NCI-H1930 (cell line): ENCODE data around the gene PPP1R3E.
"Not testable (repeated sequence)": the region's sequence is repeated elsewhere in the genome, so short reads cannot be mapped to it uniquely, and the experiment has no call there.

Source experiments
- DNase-seq, 2 experiments: peaks; one replicate each; lab custom pipeline; 2025; lab: John Stamatoyannopoulos, UW

The PPP1R3E gene, protein sequence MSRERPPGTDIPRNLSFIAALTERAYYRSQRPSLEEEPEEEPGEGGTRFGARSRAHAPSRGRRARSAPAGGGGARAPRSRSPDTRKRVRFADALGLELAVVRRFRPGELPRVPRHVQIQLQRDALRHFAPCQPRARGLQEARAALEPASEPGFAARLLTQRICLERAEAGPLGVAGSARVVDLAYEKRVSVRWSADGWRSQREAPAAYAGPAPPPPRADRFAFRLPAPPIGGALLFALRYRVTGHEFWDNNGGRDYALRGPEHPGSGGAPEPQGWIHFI

DNA sequence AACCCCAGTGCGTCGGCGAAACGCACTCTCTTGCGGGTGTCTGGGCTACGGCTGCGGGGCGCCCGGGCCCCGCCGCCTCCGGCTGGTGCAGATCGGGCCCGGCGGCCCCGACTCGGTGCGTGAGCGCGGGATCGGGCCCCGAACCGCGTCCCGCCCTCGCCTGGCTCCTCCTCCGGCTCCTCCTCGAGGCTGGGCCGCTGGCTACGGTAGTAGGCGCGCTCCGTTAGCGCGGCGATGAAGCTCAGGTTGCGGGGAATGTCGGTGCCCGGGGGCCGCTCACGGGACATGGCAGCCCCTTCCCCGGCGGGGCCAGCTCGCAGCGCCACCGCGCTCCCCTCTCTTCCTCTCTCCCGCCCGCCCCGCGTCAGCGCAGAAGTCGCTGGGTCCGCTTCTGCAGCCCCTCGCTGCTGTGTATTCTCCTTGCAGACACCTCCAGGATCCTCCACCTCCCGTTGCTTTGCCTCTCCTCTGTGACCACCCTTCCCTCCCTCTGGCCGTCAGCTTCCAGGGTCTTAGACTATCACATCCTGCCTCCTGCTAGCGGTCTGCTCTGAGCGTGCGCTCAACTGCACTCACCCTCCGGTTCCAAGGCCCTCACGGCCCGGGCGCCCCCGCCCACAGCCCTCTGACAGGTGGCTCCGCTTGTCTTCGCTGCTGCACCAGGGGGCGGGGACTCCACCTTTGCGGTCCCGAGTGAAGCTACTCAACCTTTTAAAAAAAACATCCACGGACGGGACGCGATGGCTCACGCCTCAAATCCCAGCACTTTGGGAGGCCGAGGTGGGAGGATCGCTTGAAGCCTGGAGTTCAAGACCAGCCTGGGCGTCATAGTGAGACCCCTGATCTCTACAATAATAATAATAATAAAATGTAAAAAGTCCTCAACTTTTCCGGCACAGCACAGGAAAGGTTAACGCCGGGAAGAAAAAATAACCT lies at the start of gene PPP1R3E:
PPP1R3E (minus strand) TSS at position 570 of the 936 bp plus-strand sequence; CDS start at position 287, 283 bp downstream.
- peak; percentile 56 to 60 for DNase-seq

DNA sequence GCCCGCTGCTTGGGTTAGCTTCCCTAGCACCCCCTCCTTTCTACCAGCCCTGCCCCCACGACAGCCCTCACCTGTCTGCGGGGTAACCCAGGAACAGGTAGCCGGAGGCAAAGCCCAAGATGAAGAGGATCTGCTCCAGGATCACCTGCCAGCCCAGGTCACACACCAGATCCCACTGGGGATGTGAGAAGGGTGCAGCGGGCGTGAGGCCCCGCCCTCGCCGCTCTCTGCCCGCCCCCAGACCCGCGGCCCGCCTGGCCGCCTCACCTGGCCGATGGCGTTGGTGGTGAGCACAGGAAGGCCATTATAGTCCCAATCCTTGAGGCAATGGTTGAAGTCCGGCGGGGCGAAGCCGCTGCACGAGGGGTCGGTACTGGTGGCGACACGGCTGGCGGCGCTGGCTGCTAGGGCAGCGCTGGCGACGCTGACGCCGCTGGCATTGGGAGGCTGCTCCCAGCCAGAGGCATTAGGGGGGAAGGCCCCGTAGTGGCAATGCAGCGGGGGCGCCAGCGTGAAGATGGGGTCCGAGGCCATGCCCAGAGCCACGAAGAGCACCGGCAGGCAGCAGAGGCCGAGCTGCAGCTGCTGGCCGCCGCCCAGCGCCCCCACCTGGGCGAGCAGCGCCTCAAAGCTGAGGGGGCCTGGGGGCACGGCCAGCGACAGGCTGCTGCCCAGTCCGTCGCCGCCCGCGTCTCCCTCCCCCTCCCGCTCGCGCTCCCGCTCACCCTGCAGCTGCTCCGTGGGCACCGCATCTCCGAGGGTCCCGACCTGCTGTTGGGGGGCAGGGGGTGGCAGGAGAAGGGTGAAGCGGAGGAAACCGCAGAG lies 49.2 kb upstream of the PPP1R3E start:
- peak in 1 of 2 experiments; percentile 33 for DNase-seq

DNA sequence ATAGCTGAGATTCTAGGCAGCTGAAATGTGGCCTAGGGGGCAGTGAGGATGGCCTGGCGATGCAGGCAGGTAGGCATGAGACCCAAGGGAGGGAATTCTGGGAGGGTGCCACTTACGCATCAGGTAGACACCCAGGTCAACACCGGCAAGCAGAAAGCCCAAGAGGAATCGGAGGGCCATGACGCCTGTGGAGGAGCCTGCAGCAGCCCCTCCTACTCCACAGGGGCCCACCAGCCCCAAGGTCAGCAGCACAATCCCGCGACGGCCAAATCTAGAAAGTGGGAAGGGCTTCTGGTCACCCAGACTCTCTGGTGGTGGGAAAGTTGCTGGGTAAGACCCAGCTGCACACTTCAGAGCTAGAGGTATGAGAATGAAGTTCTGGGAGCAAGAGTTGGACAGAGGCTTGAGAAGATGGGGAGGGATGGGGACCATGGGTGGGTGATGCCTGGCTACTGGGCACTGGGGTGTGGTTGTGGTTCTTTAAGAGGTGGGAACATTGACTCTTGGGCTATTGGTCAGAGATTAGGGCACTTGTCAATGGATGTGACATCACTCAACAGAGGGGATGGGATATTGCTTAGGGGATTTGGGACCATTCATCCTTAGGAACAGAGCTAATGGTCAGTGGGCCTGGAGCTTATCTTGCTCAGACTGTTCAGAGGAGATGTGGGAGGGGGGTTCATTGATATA lies 46.6 kb upstream of the PPP1R3E start:
- DNase-seq: no peak

DNA sequence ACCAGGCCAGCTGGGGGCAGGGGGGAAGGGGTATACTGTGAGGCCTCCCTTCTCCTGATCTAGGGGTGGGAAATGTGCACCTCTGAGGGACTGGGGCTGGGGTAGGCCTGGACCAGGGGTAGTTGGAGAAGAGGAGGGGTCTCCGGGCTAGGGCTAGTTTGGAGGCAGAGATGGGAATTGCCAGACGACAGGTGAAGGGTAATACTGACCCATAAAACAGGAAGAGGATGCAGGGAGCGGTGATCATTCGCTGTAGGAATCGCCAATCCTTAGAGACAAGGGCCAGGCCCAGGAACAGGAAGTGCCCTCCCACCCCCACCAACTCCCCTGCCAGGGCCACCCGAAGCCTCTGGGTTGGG lies 45.6 kb upstream of the PPP1R3E start:
- no peak for DNase-seq

DNA sequence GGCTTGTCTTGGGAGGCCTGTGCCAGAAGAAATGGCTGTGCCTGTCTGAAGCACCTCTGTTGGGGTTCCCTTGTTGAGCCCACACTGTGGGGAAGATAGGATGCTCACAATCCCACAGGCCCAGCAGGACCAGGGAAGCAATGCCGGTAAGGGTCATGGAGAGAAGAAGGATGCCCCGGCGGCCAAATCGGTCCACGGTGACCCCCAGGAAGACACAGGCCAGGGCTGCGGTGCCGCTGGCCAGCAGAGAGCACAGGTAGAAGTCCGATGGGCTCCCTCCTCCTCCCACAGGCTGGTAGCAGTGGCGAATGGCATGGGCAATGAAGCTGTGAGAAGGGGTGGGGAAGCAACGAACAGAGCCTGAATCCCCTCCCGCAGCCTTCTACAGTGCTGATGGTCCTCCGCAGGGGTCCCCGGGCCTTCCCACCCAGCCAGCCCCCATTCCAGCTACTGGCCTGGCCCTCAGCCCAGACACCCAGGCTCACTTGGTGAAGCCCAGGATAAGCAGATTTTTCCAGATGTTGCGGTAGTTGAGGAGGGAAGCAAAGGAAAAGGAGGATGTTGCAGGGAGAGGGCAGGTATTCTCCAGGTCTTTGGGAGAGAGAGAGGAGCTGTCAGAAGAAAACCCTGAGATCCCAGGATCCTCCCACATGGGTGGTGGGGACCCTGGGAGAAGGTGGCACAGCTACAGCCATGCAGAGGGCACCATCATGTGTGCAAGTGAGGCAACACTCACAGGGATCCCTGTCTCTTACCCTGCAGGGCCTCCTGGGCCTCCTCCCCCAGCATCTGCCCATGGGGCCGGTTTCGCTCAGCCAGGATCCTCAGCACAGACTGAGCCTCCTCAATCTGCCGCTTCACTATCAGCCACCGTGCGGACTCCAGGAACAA lies 45.0 kb upstream of the PPP1R3E start:
- no peak for DNase-seq

DNA sequence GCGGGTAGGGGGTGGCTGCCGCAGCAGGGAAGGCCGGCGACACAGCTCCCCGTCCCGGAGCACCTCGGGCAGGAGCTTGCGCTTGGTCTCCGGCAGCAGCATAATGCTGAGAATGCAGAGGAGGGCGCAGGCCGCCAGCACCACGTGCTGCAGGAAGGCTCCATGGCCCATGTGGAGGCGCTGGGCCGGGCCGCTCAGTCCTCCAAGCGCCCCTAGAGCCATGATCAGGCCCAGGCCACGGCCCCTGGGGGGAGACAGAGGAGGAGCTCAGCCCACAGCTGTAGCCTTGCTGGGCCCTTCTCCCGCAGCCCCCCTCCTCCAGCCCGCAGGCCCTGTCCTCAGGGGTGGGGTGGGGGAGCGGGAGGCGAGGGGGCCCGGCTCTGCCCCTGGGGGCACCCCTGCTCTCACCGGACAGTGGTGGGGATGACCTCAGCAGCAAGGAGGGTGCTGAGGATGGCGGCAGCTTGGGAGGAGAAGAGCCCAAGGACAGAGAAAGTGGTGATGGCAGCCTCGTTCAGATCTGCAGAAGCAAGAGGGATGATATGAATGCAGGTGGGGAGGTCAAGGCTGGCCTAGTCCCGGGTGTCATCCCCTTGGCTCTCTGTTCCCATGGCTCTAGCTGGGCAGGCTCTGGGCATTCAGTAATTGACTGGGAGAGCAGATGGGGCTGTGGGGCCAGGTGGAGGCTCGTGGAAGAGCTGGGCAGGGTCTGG lies 44.2 kb upstream of the PPP1R3E start:
- no peak for DNase-seq

DNA sequence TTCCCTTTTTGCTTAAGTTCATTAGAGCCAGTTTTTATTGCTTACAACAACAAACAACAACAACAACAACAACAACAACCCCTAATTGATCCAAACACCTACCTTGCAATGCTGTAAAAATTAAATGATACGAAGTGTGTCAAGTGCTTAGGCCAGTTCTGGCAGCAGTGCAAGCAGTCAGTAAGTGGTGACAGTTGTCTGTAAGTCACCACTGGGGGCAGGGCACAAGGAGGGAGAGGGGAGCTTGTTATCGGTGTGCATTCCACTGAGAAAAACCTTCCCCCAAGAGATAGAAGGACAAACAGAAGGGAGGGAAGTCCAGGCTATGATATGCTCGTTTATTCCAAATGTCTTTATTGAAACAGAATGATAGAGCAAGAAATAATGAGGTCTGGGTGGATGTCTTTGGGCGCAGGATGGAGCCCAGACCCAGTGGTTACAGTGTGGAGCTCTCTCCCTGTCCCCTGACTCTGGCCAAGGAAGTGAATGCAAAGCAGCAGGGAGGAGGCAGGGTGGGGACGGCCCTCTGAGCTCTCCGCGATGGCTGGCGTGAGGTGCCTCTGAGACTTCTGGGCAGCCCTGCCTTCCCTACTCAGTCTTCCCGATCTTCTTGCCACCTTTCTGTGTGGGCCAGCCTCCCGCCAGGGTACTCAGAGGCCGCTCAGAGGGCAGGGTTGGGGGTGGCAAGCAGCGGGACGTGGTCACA lies 43.5 kb upstream of the PPP1R3E start:
- no peak for DNase-seq

DNA sequence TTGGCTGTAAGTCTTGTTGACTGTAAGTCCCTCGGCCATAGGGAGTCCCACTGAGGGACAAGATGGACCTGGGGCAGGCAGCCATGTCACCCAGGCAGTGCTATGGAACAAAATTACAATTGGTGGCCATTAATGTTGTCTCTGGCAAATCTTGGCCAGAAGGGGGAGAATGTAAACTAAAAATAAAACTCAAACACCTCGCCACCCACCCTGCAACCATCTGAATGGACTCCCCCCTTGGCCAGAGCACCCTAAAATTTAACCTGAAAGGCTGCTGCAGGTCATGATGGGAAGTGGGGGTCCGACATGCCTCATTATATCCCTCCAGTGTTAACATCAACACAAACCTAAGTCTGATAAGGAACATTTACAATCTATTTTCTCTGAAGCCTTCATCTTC lies 41.8 kb upstream of the PPP1R3E start:
- no peak for DNase-seq

DNA sequence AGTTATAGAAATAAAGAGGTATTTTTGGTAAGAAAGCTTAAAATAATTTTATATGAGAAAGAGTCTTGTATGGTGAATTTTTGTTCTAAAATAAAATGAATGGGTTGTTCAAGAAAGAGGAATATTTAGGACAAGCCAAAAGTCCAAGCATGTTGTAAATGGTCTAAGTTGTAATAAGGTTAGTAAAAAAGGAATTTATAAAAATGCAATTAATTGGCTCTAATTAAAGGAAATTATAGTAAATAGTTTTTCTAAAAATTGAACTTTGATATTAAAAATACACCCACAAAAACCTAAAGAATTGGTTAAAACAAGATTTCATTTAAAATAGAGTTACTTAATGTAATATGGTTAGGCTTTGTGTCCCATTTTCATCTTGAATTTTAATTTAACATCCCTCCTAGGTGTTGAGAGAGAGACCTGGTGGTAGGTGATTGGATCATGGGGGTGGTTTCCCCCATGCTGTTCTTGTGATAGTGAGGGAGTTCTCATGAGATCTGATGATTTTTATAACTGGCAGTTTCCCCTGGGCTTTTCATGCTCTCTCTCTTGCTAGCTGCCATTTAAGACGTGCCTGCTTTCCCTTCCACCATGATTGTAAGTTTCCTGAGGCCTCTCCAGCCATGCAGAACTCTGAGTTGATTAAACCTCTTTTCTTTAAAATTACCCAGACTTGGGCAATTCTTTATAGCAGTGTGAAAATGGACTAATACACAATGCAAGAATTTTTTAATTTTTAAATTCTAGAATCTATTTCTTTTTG lies 37.0 kb upstream of the PPP1R3E start:
- no peak for DNase-seq

DNA sequence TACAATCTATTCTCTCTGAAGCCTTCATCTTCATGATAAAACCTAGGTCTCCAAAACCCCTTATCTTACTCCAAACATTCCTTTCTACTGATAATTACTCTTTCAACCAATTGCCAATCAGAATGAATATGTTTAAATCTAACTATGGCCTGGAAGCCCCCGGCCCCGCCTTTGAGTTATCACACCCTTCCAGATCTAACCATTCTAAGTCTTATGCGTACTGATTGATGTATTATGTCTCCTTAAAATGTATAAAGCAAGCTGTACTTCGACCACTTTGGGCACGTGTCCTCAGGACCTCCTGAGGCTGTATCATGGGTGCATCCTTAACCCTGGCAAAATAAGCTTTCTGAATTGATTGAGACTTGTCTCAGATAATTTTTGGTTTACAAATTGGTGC lies 33.0 kb upstream of the PPP1R3E start:
- DNase-seq: no peak

DNA sequence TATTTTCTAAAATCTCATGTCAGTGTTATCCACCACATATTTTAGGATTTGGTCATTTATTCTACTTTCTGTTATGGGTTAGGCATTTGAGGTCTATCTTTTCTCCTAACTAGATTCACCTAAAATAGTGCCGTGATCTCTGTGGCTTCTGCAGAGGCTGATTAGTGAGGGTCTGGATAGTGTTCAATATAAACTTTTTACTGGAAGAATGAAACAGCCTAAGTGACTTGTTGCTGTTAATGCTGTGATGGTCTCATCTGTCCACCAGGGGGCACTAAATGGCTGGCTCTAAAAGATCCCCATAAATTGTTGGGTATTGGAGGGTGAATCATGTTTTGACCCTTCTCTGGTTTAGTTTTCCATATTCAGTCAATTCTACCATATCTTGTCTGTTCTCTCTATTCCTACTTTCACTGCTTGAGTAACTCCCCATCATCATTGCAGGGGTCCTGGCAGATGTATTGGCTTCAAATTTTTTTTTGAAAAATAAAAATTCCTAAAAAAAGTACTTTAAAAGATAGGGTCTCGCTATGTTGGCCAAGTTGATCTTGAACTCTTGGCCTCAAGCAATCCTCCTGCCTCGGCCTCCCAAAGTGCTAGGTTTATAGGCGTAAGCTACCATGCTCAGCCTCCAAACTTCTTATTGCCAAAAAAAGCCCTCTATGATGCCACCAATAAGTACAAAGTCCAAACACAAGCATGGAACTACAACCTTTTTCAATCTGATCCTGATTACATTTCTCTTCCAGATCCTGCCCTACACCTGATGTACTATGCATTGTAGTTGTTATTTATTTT lies 25.5 kb upstream of the PPP1R3E start:
- DNase-seq: peak; percentile 28 to 55

DNA sequence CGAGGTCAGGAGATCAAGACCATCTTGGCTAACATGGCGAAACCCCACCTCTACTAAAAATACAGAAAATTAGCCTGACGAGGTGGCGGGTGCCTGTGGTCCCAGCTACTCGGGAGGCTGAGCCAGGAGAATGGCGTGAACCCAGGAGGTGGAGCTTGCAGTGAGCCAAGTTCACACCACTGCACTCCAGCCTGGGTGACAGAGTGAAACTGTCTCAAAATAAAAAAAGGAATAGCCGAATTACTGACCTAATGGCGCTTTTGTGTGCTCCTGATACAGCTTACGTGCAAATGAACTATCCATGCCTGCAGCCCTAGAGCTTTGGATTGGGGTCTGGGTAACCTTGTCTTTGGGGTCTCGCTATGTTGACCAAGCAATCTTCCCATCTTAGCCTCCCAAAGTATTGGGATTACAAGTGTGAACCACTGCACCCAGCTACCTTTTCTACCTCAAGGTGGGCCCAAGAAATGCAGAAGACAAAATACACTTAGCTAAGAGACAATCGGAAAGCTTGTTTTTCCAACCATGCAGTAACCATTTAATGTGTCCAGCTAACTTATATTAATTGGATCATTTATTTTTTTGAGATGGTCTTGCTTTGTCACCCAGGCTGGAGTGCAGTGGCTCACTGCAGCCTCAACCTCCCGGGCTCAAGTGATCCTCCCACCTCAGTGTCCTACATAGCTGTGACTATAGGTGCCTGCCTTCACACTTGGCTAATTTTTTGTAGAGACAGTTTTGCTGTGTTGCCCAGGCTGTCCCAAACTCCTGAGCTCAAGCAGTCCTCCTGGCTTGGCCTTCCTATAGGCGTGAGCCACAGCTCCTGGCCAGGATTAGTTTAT lies 24.1 kb upstream of the PPP1R3E start:
- DNase-seq: no peak

DNA sequence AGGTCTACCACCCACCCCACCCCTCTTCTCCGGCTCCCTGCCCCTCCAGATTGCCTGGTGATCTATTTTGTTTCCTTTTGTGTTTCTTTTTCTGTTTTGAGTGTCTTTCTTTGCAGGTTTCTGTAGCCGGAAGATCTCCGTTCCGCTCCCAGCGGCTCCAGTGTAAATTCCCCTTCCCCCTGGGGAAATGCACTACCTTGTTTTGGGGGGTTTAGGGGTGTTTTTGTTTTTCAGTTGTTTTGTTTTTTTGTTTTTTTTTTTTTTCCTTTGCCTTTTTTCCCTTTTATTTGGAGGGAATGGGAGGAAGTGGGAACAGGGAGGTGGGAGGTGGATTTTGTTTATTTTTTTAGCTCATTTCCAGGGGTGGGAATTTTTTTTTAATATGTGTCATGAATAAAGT lies 23.1 kb upstream of the PPP1R3E start:
- DNase-seq: not testable (repeated sequence)

DNA sequence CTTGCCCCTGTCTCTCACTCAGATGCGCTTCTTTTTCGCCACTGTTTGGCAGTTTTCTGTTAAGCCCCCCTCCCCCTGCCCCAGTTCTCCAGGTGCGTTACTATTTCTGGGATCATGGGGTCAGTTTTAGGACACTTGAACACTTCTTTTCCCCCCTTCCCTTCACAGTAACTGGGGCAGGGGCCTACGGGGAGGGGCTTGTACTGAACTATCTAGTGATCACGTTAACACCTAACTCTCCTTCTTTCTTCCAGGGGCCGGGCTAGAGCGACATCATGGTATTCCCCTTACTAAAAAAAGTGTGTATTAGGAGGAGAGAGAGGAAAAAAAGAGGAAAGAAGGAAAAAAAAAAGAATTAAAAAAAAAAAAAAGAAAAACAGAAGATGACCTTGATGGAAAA lies 22.3 kb upstream of the PPP1R3E start:
- DNase-seq: no peak

DNA sequence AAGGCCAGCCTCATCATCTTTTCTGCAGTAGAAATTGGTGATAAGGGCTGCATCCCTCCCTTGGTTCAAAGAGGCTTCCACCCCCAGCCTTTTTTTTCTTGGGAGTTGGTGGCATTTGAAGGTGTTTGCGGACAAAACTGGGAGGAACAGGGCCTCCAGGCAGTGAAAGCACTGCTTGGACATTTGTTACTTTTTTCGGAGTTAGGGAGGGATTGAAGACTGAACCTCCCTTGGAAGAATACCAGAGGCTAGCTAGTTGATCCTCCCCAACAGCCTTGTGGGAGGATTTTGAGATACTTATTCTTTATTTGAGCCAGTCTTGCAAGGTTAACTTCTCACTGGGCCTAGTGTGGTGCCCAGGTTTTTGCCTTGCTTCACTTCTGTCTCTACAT lies 21.8 kb upstream of the PPP1R3E start:
- DNase-seq: no peak

DNA sequence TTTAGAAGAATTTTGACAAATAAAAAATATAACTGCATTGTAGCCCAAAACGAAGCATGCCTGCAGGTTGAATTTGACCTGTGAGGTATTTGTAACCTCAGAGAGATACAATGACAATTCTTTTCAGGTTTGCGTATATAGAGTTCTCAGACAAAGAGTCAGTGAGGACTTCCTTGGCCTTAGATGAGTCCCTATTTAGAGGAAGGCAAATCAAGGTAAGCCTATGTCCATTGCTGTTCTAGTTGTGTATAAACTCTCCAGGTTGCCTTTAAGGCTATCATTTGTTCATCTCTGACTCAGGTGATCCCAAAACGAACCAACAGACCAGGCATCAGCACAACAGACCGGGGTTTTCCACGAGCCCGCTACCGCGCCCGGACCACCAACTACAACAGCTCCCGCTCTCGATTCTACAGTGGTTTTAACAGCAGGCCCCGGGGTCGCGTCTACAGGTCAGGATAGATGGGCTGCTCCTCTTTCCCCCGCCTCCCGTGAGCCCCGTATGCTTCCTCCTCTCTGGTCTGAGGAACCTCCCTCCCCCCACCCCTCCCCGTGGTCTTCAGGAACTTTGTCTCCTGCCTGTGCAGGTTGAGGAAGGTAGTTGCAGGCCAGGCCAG lies 21.3 kb upstream of the PPP1R3E start:
- no peak for DNase-seq
